ENCODE results near the gene SEMA4D. TPM values are rescaled to one million over a fixed set of nuclear protein-coding genes. Genes with fewer than 3 reads are reported as not detected.

SEMA4D gene
- polyA plus RNA-seq, 5 donors: 20.9 to 26.7 (median 21.4) TPM

DNA sequence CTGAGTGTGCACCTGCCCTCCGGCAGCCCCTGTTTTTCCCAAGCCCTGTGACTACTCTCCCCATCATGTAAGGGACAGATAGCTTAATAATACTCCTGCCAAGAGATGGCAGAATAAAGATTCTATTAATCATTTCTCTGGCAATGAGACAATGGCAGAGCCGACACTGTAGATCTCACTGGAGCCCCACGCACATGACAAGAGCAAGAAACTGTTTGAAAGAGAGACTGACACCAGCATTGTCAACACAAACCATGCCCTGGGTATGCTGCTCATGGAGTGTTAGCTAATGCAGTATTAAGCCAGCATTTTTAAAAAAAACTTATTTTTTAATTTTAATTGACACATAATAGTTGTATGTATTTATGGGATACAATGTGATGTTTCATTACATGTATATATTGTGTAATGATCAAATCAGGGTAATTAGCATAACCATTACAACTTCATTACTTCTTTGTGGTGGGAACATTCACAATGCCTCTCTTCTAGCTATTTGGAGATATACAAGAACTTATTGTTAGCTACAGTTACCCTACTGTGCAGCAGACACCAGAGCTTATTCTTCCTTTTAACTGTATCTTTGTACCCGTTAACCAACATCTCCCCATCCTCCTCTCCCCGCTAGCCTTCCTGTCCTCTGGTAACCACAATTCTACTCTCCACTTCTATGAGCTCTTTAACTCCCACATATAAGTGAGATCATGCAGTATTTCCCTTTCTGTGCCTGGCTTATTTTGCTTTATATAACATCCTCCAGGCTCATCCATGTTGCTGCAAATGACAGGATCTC, 31.5 kb upstream of the SEMA4D start:
- no peak for DNase-seq

- no peak for DNase-seq
Observed at GRCh38 chr9:89528540-89528939, 30.6 kb upstream of the SEMA4D start.

DNA sequence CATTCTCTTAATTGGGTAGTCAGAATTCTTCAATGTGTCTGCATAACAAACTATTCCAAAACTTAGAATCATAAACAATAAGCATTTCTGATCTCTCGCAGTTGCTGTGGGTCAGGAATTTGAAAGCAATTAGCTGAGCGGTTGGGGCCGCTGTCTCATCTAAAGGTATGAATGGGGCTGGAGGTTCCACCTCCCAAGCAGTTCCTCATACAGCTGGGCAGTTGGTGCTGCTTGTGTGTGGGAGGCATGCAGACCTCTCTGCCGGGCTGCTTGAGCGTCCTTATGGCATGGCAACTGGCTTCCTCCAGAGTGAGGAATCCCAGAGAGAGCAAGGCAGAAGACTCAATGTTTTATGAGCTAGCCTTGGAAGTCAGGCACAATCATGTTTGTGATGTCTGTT, 30.2 kb upstream of the SEMA4D start:
- no peak for DNase-seq

DNA sequence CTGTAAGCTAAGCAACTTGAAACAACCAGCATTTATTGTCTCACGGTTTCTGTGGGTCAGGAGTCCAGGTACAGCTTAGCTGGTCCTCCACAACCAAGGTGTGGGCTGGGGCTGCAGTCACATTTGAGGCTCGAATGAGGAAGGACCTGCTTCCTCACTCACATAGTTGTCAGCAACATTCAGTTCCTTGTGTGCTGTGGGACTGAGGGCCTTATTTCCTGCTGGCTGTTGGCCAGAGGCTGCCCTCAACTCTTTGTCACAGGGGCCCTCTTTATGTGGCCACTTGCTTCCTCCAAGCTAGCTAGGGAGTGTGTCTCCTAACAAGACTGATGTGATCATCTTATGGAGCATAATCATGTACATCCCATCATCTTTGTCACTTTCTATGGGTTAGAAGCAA, 29.2 kb upstream of the SEMA4D start:
- no peak for DNase-seq

GRCh38 chr9:89526667-89527066, 28.8 kb upstream of the SEMA4D start:
- DNase-seq: no peak

- no peak for DNase-seq
Observed at GRCh38 chr9:89525446-89526374, 27.8 kb upstream of the SEMA4D start.

GRCh38 chr9:89524963-89525362, 27.1 kb upstream of the SEMA4D start:
- no peak for DNase-seq

DNA sequence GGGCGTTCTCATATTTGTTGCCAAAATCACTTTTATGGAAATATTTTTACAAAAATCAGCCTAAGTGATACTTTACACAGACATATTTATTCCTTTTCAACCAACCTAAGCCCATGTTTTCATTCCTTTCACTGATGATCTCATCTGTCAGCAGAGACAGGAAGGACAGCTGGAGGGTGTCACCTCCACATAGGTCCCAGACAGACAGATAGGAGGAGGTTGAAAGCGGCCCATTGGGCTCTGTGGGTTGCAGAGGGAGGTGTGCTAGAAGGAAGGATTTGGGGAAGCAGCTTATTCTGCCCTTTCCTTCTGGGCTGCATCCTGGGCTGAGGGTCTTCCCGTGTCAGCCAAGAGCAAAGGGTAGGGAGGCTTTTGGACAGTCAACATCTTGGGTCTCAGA, 26.0 kb upstream of the SEMA4D start:
- DNase-seq: no peak

GRCh38 chr9:89522959-89523285, 25.0 kb upstream of the SEMA4D start:
- no peak for DNase-seq

DNA sequence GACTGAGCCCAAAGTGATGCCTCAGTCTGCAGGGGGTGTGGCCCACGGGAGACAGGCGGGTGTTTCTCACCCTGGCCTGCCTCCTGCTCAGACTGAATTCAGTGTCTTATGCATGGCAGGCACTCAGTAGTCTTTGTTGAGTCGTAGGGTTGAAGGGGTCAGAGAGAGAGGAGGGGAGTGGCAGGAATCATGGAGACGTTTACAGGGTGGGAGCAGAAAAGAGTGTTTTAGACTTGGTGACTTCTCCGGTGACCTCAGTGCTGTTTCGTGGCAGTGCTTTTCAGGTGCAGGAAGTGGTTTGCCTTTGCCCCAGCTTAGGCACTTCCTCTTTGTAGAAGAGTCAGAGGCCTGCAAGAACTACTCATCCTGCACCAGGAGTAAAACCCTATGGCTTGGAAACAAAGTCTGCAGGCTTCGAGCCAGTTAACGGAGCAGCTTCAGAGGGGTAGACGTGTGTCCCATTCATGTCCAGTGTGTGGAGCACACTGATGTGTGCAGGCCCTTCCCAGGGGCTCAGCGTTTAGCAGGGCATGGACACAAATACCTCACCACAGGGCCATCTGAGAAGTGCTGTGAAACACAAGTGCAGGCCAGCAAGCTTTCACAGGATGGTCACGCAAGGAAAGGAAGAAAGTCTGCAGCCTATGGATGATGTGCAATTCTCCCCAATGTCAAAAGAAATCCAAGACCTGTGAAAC, 24.5 kb upstream of the SEMA4D start:
- DNase-seq: no peak

DNA sequence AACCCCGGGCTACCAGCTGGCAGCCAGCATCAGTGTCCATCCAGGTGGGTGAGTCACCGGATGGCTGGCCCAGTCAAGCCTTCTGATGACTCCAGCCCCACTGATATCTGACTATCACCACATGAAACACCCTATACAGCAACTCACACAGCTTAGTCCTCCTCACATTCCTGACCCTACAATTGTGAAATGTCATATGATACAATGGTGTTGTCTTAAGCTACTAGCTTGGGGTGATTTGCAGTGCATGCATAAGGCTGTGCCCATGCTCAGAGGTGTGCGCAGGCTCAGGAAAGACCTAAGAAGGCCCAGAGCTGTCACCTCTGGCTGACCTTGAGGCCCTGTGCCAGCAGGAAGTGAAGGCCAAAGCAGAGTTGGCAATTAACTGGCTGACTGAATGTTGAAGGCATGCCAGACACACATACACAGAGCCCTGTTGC, 21.5 kb upstream of the SEMA4D start:
- DNase-seq: no peak

GRCh38 chr9:89518466-89519365, 20.8 kb upstream of the SEMA4D start:
- no peak for DNase-seq

DNA sequence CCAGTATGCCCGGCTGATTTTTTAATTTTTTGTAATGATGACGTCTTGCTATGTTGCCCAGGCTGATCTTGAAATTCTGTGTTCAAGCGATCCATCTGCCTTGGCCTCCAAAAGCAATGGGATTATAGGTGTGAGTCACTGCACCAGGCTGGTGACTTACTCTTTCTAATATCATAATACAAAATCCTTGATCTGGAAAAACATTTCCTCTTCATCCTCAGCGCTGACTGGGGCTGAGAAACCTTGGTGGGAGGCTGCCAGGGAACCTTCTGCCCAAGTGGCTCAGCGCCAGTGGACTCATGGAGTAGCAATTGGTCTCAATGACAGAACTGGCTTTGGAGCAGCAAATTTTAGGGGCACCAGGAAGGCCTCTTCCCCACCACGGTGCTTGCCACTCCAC, 17.5 kb upstream of the SEMA4D start:
- no peak for DNase-seq

- DNase-seq: no peak
Observed at GRCh38 chr9:89514956-89515355, 17.0 kb upstream of the SEMA4D start.

DNA sequence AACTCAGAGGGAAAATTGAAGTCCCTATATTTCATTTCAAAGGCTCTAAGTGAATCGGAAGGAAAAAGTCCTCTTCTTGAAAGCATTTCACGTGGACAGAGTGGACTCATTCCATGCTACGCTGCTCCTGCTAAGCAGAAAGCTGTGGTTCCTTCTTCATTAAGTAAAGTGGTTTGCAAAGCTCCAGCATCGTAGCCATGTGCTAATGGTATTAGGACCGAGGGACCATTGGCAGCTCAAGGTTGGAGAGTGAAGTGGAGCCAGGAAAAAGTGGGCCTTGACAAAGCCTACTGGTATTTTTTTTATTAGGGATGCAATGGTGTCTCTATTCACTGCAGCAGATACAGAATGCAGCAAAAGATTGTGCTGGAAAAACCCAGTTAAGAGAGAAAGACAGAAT, 16.4 kb upstream of the SEMA4D start:
- DNase-seq: no peak

GRCh38 chr9:89513837-89514236, 15.9 kb upstream of the SEMA4D start:
- DNase-seq: no peak

DNA sequence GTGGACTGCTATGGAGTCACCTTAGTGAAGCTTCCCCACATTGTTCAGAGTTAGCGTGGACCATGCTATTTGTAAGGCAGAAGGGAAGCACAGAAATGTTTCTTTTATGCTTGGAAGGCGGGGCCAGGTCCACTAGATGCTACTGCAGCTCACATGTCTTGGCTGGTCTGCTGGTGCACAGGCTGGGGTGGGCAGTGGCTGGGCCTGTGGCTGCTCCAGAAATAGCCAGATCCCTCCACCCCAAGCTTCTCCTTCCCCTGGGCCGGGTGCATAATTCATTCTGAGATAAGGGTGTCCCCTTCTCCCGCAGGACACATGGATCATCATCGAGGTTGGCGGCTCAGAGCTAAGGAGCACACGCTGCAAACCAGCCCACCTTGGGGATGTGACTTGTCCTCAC, 14.5 kb upstream of the SEMA4D start:
- no peak for DNase-seq

DNA sequence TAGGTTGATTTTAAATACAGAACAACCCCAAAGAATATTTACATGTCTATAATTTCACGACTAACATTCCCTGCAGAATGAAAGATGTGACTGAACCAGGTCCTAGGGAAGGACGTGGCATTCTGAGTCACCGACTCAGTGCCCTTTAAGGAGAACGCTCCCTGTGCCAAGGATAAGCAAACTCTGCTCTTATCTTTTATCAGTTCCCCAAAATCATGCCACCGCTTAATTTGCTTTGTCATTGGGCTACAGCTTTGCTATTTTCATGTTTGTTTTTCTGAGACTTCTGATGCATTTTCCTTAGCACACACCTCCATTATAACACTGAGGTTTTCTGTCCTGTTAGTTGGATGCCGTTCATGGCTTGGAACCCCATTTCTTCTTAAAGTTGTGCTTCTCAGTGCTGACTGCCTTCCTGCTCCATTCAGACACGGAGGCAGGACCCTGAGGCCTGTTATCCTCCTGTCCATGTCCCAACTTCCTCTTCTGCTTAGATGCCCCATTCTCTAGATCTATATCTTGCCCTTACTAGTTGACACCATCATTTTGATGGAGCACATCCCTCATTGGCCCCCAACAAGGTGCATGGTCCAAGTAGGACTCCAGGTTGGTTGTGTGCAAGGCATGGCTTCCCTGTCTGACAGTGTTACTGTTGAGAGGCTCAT, 11.2 kb upstream of the SEMA4D start:
- DNase-seq: no peak

DNA sequence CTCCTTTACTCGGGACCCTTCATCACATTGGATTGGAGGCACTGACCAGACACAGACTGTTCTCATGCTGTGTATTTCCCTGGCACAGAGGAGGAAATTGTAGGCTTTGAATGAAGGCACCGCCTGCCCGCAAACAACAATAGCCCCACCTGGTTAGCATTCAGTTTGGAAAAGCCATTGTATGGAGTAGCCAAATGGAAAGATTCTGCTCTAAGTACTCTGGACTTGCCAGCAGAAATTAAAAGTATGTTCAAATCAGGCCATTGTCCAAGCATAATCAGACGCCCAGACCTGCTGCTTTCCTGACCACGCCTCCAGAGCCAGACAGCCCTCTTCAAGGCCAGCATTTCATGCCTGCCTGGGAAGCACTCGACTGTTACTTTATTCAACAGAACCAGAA, 8.0 kb upstream of the SEMA4D start:
- no peak for DNase-seq

- no peak for DNase-seq
Observed at GRCh38 chr9:89505048-89505447, 7.1 kb upstream of the SEMA4D start.

GRCh38 chr9:89502671-89503070, 4.8 kb upstream of the SEMA4D start:
- no peak for DNase-seq

All from right lung (tissue), 5 donors.